IPS-20b (cell line): ENCODE measurements around the gene GID4.

Experiments
- H3K27ac ChIP-seq: one replicate; pipeline ENCODE4 v1.5.1; 2013; ENCODE audit warnings: low read length
- H3K27me3 ChIP-seq: 2 replicates; pipeline ENCODE4 v1.6.1; 2013; ENCODE audit warnings: mild to moderate bottlenecking, low read length, inconsistent platforms; ENCODE audit not compliant: insufficient read depth
- H3K36me3 ChIP-seq: 2 replicates; pipeline ENCODE4 v1.6.1; 2013; ENCODE audit warnings: low read depth, mild to moderate bottlenecking, inconsistent platforms, low read length, moderate library complexity; ENCODE audit not compliant: insufficient read depth
- H3K4me1 ChIP-seq: 2 replicates; pipeline ENCODE4 v1.6.1; 2013; ENCODE audit warnings: mild to moderate bottlenecking, control low read depth, inconsistent platforms, low read length, moderate library complexity; ENCODE audit not compliant: insufficient read depth
- H3K4me3 ChIP-seq: 2 replicates; pipeline ENCODE4 v1.5.1; 2013; ENCODE audit warnings: mild to moderate bottlenecking, low read length, inconsistent platforms
- H3K9ac ChIP-seq: 2 replicates; pipeline ENCODE4 v1.6.1; 2013; ENCODE audit warnings: low read depth, mild to moderate bottlenecking, inconsistent platforms, low read length, moderate library complexity
- H3K9me3 ChIP-seq: 2 replicates; pipeline ENCODE4 v1.6.1; 2013; ENCODE audit warnings: mild to moderate bottlenecking, low read depth, low read length, inconsistent platforms; ENCODE audit not compliant: insufficient read depth

The GID4 gene

GRCh38 chr17:18018411-18018921 lies 20.7 kb upstream of the GID4 start:
- no peak overlapping the region for H3K4me3 ChIP-seq
- H3K27ac ChIP-seq = no peak overlapping the region
- no peak overlapping the region for H3K9ac ChIP-seq
- H3K9me3 ChIP-seq = no peaks in the 10 kb centered on the region
- H3K4me1 ChIP-seq = no peaks in the 10 kb centered on the region
- no peaks in the 10 kb centered on the region for H3K27me3 ChIP-seq
- H3K36me3 ChIP-seq = peaks cover 4% of the 10 kb centered on the region; the same call in 1 of the 2 replicates

GRCh38 chr17:18019838-18020154 lies 19.4 kb upstream of the GID4 start:
- Histone ChIP-seq H3K4me1 (no peaks in the 10 kb centered on the region), H3K4me3 (no peak overlapping the region), H3K36me3 (peaks cover 4% of the 10 kb centered on the region; the same call in 1 of the 2 replicates), H3K9ac (no peak overlapping the region), H3K9me3 (no peaks in the 10 kb centered on the region), H3K27me3 (no peaks in the 10 kb centered on the region), H3K27ac (no peak overlapping the region)

- Histone ChIP-seq H3K4me3 (no peak overlapping the region), H3K9ac (no peak overlapping the region), H3K27me3 (no peaks in the 10 kb centered on the region), H3K9me3 (no peaks in the 10 kb centered on the region), H3K36me3 (peaks cover 4% of the 10 kb centered on the region; the same call in 1 of the 2 replicates), H3K4me1 (no peaks in the 10 kb centered on the region), H3K27ac (no peak overlapping the region)
Measured at GRCh38 chr17:18020971-18021370, 18.2 kb upstream of the GID4 start.

- no peaks in the 10 kb centered on the region for H3K27me3 ChIP-seq
- H3K36me3 ChIP-seq = peaks cover 4% of the 10 kb centered on the region; the same call in 1 of the 2 replicates
- no peak overlapping the region for H3K27ac ChIP-seq
- no peak overlapping the region for H3K9ac ChIP-seq
- no peaks in the 10 kb centered on the region for H3K9me3 ChIP-seq
- H3K4me1 ChIP-seq = no peaks in the 10 kb centered on the region
- no peak overlapping the region for H3K4me3 ChIP-seq
Measured at GRCh38 chr17:18021372-18021771, 17.8 kb upstream of the GID4 start.

- H3K4me1 ChIP-seq = no peaks in the 10 kb centered on the region
- H3K27me3 ChIP-seq = no peaks in the 10 kb centered on the region
- no peaks in the 10 kb centered on the region for H3K36me3 ChIP-seq
- H3K27ac ChIP-seq = no peak overlapping the region
- H3K4me3 ChIP-seq = no peak overlapping the region
- no peak overlapping the region for H3K9ac ChIP-seq
- H3K9me3 ChIP-seq = no peaks in the 10 kb centered on the region
Measured at GRCh38 chr17:18025241-18025944, 13.8 kb upstream of the GID4 start.

GRCh38 chr17:18025945-18026776 lies 13.0 kb upstream of the GID4 start:
- Histone ChIP-seq H3K4me3 (no peak overlapping the region), H3K27me3 (no peaks in the 10 kb centered on the region), H3K27ac (no peak overlapping the region), H3K36me3 (no peaks in the 10 kb centered on the region), H3K9me3 (no peaks in the 10 kb centered on the region), H3K9ac (no peak overlapping the region), H3K4me1 (no peaks in the 10 kb centered on the region)

- Histone ChIP-seq H3K4me1 (no peaks in the 10 kb centered on the region), H3K27me3 (no peaks in the 10 kb centered on the region), H3K9ac (no peak overlapping the region), H3K4me3 (no peak overlapping the region), H3K36me3 (no peaks in the 10 kb centered on the region), H3K27ac (no peak overlapping the region), H3K9me3 (no peaks in the 10 kb centered on the region)
Measured at GRCh38 chr17:18027280-18027679, 11.9 kb upstream of the GID4 start.

- no peak overlapping the region for H3K9ac ChIP-seq
- H3K27me3 ChIP-seq = no peaks in the 10 kb centered on the region
- no peaks in the 10 kb centered on the region for H3K4me1 ChIP-seq
- no peaks in the 10 kb centered on the region for H3K9me3 ChIP-seq
- H3K27ac ChIP-seq = no peak overlapping the region
- H3K4me3 ChIP-seq = no peak overlapping the region
- no peaks in the 10 kb centered on the region for H3K36me3 ChIP-seq
Measured at GRCh38 chr17:18028114-18028951, 10.9 kb upstream of the GID4 start.

GRCh38 chr17:18028952-18029540 lies 10.2 kb upstream of the GID4 start:
- H3K9me3 ChIP-seq = no peaks in the 10 kb centered on the region
- no peak overlapping the region for H3K27ac ChIP-seq
- no peaks in the 10 kb centered on the region for H3K27me3 ChIP-seq
- H3K4me3 ChIP-seq = no peak overlapping the region
- H3K4me1 ChIP-seq = no peaks in the 10 kb centered on the region
- no peaks in the 10 kb centered on the region for H3K36me3 ChIP-seq
- H3K9ac ChIP-seq = no peak overlapping the region

GRCh38 chr17:18031955-18032354 lies 7.3 kb upstream of the GID4 start:
- Histone ChIP-seq H3K27ac (no peak overlapping the region), H3K9ac (no peak overlapping the region)

GRCh38 chr17:18033442-18034099 lies 5.6 kb upstream of the GID4 start:
- no peaks in the 10 kb centered on the region for H3K9me3 ChIP-seq
- peaks cover 6% of the 10 kb centered on the region for H3K4me1 ChIP-seq
- peaks cover 8% of the 10 kb centered on the region; the same call in 1 of the 2 replicates for H3K27me3 ChIP-seq
- H3K4me3 ChIP-seq = no peak overlapping the region
- no peak overlapping the region for H3K27ac ChIP-seq
- H3K36me3 ChIP-seq = no peaks in the 10 kb centered on the region
- no peak overlapping the region for H3K9ac ChIP-seq

More at GRCh38 chr17:18031955-18032354, 7.3 kb upstream of the GID4 start:
- Histone ChIP-seq H3K27me3 (no peaks in the 10 kb centered on the region), H3K4me1 (no peaks in the 10 kb centered on the region), H3K4me3 (no peak overlapping the region), H3K36me3 (no peaks in the 10 kb centered on the region), H3K9me3 (no peaks in the 10 kb centered on the region)
